Upper lobe of right lung (tissue), 1 donor: ENCODE results near the gene RERE. TPM values are rescaled to one million over a fixed set of nuclear protein-coding genes. Genes with fewer than 3 reads are reported as not detected.

Experiments used
- ATAC-seq: fragments of 200-7000 bp; cut with Tn5 transposase; one replicate; pipeline ENCODE4 v1.9.1; 2020; ENCODE audit warnings: mild to moderate bottlenecking, moderate library complexity
- DNase-seq: peaks from one replicate; pipeline ENCODE4 v3.0.0-alpha.2; 2020
- H3K27ac ChIP-seq: fragments of 200-600 bp; one replicate; pipeline ENCODE4 v1.8.0; 2022
- H3K27me3 ChIP-seq: fragments of 200-600 bp; one replicate; pipeline ENCODE4 v1.8.0; 2022; ENCODE audit warnings: mild to moderate bottlenecking
- H3K36me3 ChIP-seq: fragments of 200-600 bp; one replicate; pipeline ENCODE4 v1.8.0; 2022
- H3K4me1 ChIP-seq: fragments of 200-600 bp; one replicate; pipeline ENCODE4 v1.8.0; 2022
- H3K4me3 ChIP-seq: fragments of 200-600 bp; one replicate; pipeline ENCODE4 v1.8.0; 2022; ENCODE audit warnings: mild to moderate bottlenecking
- H3K9me3 ChIP-seq: fragments of 200-600 bp; one replicate; pipeline ENCODE4 v1.8.0; 2022
- CTCF ChIP-seq: fragments of 200-600 bp; IDR thresholded peaks from one replicate; pipeline ENCODE4 v1.8.0; 2022; ENCODE audit warnings: antibody characterized with exemption
- intact Hi-C: fragments of 100-400 bp; cut with DNase I; formaldehyde crosslinking; loops from one replicate; pipeline ENCODE4 v1.11.0; 2022
- total RNA-seq: library from RNA; stranded (reverse); fragmentation: NEBNext Ultra II Directional; extraction: Animal tissue kit (Norgen Biotek cat#: 25700); gene quantifications from one replicate; pipeline ENCODE4 v1.2.1, GENCODE V29; 2021
- donor health status: DM: no; HTN: yes; CAD: no; lungs with severe emphysema.

RERE gene
- total RNA-seq, 1 donor from 2014 or later = 99.6 TPM

GRCh38 chr1:8344893-8345507, 472.4 kb downstream of the RERE start:
- DNase-seq = no peak
- Histone ChIP-seq H3K4me1 (peaks cover 6% of the 10 kb centered on the region), H3K27me3 (no peaks in the 10 kb centered on the region), H3K4me3 (no peak overlapping the region), H3K36me3 (no peaks in the 10 kb centered on the region), H3K9me3 (no peaks in the 10 kb centered on the region), H3K27ac (no peak overlapping the region)
- intact Hi-C loops = loop anchor here (5.0 kb wide), 1 partner anchor 363 kb away; no protein-coding TSS in a partner anchor
- ATAC-seq = no peak
- TF ChIP-seq CTCF = no peak

GRCh38 chr1:8343464-8344001, 473.9 kb downstream of the RERE start:
- Histone ChIP-seq H3K4me3 (no peak overlapping the region), H3K27me3 (no peaks in the 10 kb centered on the region), H3K9me3 (no peaks in the 10 kb centered on the region), H3K27ac (peak overlapping the region; percentile 33), H3K4me1 (peaks cover 6% of the 10 kb centered on the region), H3K36me3 (no peaks in the 10 kb centered on the region)
- no peak for TF ChIP-seq CTCF
- intact Hi-C loops = no loop called here
- ATAC-seq = peak; percentile 72
- DNase-seq = peak; percentile 76

- intact Hi-C loops = no loop called here
- Histone ChIP-seq H3K4me3 (no peak overlapping the region), H3K36me3 (no peaks in the 10 kb centered on the region), H3K27ac (peak overlapping the region; percentile 33), H3K27me3 (no peaks in the 10 kb centered on the region), H3K4me1 (peaks cover 6% of the 10 kb centered on the region), H3K9me3 (no peaks in the 10 kb centered on the region)
- ATAC-seq = peak; percentile 6
- DNase-seq = no peak
- no peak for TF ChIP-seq CTCF
These were observed 474.4 kb downstream of the RERE start for GRCh38 chr1:8343044-8343443.

GRCh38 chr1:8342325-8342724, 475.1 kb downstream of the RERE start:
- no peaks in the 10 kb centered on the region for H3K9me3 ChIP-seq
- H3K4me1 ChIP-seq = peaks cover 6% of the 10 kb centered on the region
- DNase-seq = no peak
- H3K27ac ChIP-seq = no peak overlapping the region
- TF ChIP-seq CTCF = peak; percentile 17
- no peaks in the 10 kb centered on the region for H3K36me3 ChIP-seq
- H3K27me3 ChIP-seq = no peaks in the 10 kb centered on the region
- no peak for ATAC-seq
- intact Hi-C loops = no loop called here
- no peak overlapping the region for H3K4me3 ChIP-seq

- no peak for TF ChIP-seq CTCF
- H3K27me3 ChIP-seq = no peaks in the 10 kb centered on the region
- intact Hi-C loops = no loop called here
- no peak overlapping the region for H3K4me3 ChIP-seq
- H3K27ac ChIP-seq = no peak overlapping the region
- DNase-seq (no peak), ATAC-seq (no peak)
- H3K36me3 ChIP-seq = no peaks in the 10 kb centered on the region
- peaks cover 6% of the 10 kb centered on the region for H3K4me1 ChIP-seq
- no peaks in the 10 kb centered on the region for H3K9me3 ChIP-seq
These were observed 477.0 kb downstream of the RERE start for GRCh38 chr1:8340448-8340847.
